GM18873 (cell line): ENCODE results near the gene EVA1B.

Source experiments
- ATAC-seq: cut with Tn5 transposase; IDR thresholded peaks from one replicate; pipeline ENCODE4 v1.9.1; 2021; ENCODE audit warnings: mild to moderate bottlenecking, moderate library complexity, moderate number of reproducible peaks; ENCODE audit not compliant: unreplicated experiment, low FRiP score

EVA1B gene

GRCh38 chr1:36349241-36349671, 25.8 kb upstream of the EVA1B start:
- ATAC-seq: no peak

- no peak for ATAC-seq
Observed at GRCh38 chr1:36346741-36347370, 23.4 kb upstream of the EVA1B start.

- no peak for ATAC-seq
Observed at GRCh38 chr1:36345353-36345752, 21.9 kb upstream of the EVA1B start.

GRCh38 chr1:36344395-36344680, 20.9 kb upstream of the EVA1B start:
- ATAC-seq: no peak

- no peak for ATAC-seq
Observed at GRCh38 chr1:36343651-36344394, 20.4 kb upstream of the EVA1B start.

GRCh38 chr1:36342426-36343185, 19.2 kb upstream of the EVA1B start:
- no peak for ATAC-seq

GRCh38 chr1:36341626-36342320, 18.3 kb upstream of the EVA1B start:
- ATAC-seq: no peak

GRCh38 chr1:36339615-36340014, 16.2 kb upstream of the EVA1B start:
- no peak for ATAC-seq

- ATAC-seq: no peak
Observed at GRCh38 chr1:36339215-36339614, 15.8 kb upstream of the EVA1B start.

GRCh38 chr1:36337830-36338229, 14.4 kb upstream of the EVA1B start:
- ATAC-seq: no peak

GRCh38 chr1:36330940-36331339, 7.5 kb upstream of the EVA1B start:
- no peak for ATAC-seq

GRCh38 chr1:36329817-36330216, 6.4 kb upstream of the EVA1B start:
- ATAC-seq: no peak

GRCh38 chr1:36328713-36329112, 5.3 kb upstream of the EVA1B start:
- ATAC-seq: no peak

GRCh38 chr1:36328088-36328480, 4.6 kb upstream of the EVA1B start:
- ATAC-seq: no peak

- ATAC-seq: no peak
Observed at GRCh38 chr1:36327421-36328087, 4.1 kb upstream of the EVA1B start.

GRCh38 chr1:36326499-36326898, 3.1 kb upstream of the EVA1B start:
- no peak for ATAC-seq

- ATAC-seq: no peak
Observed at GRCh38 chr1:36324353-36324703, 883 bp upstream of the EVA1B start.

- no peak for ATAC-seq
Observed at GRCh38 chr1:36322786-36323635, 434 bp downstream of the EVA1B start.

GRCh38 chr1:36322041-36322785, 1.2 kb downstream of the EVA1B start:
- no peak for ATAC-seq
